Stomach (tissue), 9 donors: ENCODE measurements around the gene C5. TPM values are rescaled to one million over a fixed set of nuclear protein-coding genes. Genes with fewer than 3 reads are reported as not detected.

Experiments
- DNase-seq, 2 donors: peaks; one replicate each; pipeline versions ENCODE4 v3.0.0 to v3.0.0-alpha.2; 2013 to 2019
- H3K27ac ChIP-seq, 5 donors: fragments of 200-600 bp in 4 of 5; sonication (generic) in 4 of 5; one replicate each; pipeline ENCODE4 v1.5.1; 2013 to 2019; ENCODE audit warnings: mild to moderate bottlenecking in 1 of 5, moderate library complexity in 1 of 5
- H3K27me3 ChIP-seq, 3 donors: fragments of 200-600 bp; sonication (generic); one replicate each; pipeline ENCODE4 v1.5.1; 2017 to 2019; ENCODE audit warnings: mixed run types in 1 of 3
- H3K36me3 ChIP-seq, 4 donors: fragments of 200-600 bp; sonication (generic); 1 replicate in 3 of 4; 2 replicates in 1 of 4; pipeline ENCODE4 v1.5.1; 2016 to 2019
- H3K4me1 ChIP-seq, 4 donors: fragments of 200-600 bp; sonication (generic); one replicate each; pipeline ENCODE4 v1.5.1; 2016 to 2019
- H3K4me3 ChIP-seq, 4 donors: fragments of 200-600 bp; sonication (generic) in 3 of 4; one replicate each; pipeline ENCODE4 v1.5.1; 2016 to 2019; ENCODE audit warnings: mild to moderate bottlenecking in 1 of 4
- H3K9me3 ChIP-seq, 4 donors: fragments of 200-600 bp; sonication (generic); one replicate each; pipeline ENCODE4 v1.5.1; 2016 to 2019
- CTCF ChIP-seq, 7 experiments: fragments of 450-650 bp in 4 of 7; fragments of 200-600 bp in 3 of 7; sonication (generic) in 3 of 7; IDR thresholded peaks; one replicate each; pipeline ENCODE4 v1.5.1; 2016 to 2019; ENCODE audit warnings: antibody characterized with exemption in 7 of 7, control low read depth in 2 of 7, mild to moderate bottlenecking in 1 of 7
- EP300 ChIP-seq: sonication (generic); formaldehyde crosslinking; IDR thresholded peaks from one replicate; pipeline ENCODE4 v1.6.1; 2017; ENCODE audit warnings: antibody characterized with exemption
- POLR2A ChIP-seq, 4 donors: fragments of 450-650 bp; IDR thresholded peaks; one replicate each; pipeline ENCODE4 v1.6.1; 2016; ENCODE audit warnings: antibody characterized with exemption in 4 of 4, control low read depth in 2 of 4, mild to moderate bottlenecking in 1 of 4, moderate library complexity in 1 of 4
- POLR2AphosphoS5 ChIP-seq, 3 donors: sonication (generic); formaldehyde crosslinking; IDR thresholded peaks; one replicate each; pipeline ENCODE4 v1.6.1; 2016; ENCODE audit warnings: antibody characterized with exemption in 3 of 3
- WGBS, 5 donors: extraction: QIAGEN DNeasy Blood & Tissue Kit in 3 of 5; methylation state at CpG; one replicate each; pipeline versions ENCODE4 v1.1.5 to v1.1.7; 2013 to 2018; 5-methylcytosine and 5-hydroxymethylcytosine counted together
- intact Hi-C: fragments of 100-400 bp; cut with DNase I; formaldehyde crosslinking; loops from one replicate; pipeline ENCODE4 v1.15.1; 2023; ENCODE audit warnings: low total_unique reads
- polyA plus RNA-seq, 3 donors: library from polyadenylated mRNA; stranded (reverse); fragments of 200-250 nt; gene quantifications; one replicate each; pipeline ENCODE4 v1.2.3, GENCODE V29; 2013
- total RNA-seq, 5 donors: library from RNA; depleted of rRNA; stranded (reverse); fragments of >200 nt; gene quantifications; one replicate each; pipeline versions ENCODE4 v1.1.0 to v1.2.3, GENCODE V29; 2014 to 2016
- donor health status: healthy with polysubstance abuse.
- donor health status: Bipolar disorder and iron deficiency.
- donor health status: healthy.

Gene C5
- total and polyA plus RNA-seq, 8 donors = 4.0 to 13.4 (median 6.2) TPM

DNA sequence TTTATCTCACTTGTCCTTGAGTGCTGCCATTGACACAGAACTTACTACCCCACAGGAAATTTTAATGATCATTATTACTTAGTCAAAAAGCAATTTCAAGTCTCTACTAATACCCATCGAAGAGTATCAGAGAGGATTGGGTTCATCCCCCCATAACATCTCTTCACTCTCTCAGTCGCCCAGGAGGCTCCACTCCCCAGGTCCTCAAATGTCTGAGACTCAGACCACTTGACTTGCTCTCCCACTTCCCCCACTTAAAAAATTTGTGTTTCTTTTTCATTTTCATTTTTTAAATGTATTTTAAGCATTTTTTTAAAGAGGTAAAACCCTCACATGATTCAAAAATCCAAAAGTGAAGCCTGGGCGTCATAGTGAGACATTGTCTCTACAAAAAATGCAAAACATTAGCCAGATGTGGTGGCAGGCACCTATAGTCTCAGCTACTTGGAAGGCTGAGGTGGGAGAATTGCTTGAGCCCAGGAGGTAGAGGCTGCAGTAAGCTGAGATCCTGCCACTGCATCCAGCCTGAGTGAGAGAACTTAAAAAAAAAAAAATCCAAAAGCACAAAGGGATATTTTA, 66.7 kb downstream of the C5 start:
- WGBS, 5 donors = 83 to 93% (median 91%) methylated on average over 3 of the region's 3 CpGs
- TF ChIP-seq CTCF (IDR thresholded peaks at IDR 0.05) (no peak), POLR2AphosphoS5 (IDR thresholded peaks at IDR 0.05) (no peak), EP300 (no peak), POLR2A (IDR thresholded peaks at IDR 0.05) (no peak)
- intact Hi-C loops = no loop called here
- H3K9me3 ChIP-seq = no peaks in the 10 kb centered on the region
- H3K36me3 ChIP-seq = peaks cover 4 to 25% (median 7%) of the 10 kb centered on the region in 4 donors
- H3K4me1 ChIP-seq = peaks cover 0 to 7% (median 0%) of the 10 kb centered on the region in 4 donors
- no peak overlapping the region for H3K4me3 ChIP-seq
- no peak for DNase-seq
- H3K27ac ChIP-seq = no peak overlapping the region
- no peaks in the 10 kb centered on the region for H3K27me3 ChIP-seq

DNA sequence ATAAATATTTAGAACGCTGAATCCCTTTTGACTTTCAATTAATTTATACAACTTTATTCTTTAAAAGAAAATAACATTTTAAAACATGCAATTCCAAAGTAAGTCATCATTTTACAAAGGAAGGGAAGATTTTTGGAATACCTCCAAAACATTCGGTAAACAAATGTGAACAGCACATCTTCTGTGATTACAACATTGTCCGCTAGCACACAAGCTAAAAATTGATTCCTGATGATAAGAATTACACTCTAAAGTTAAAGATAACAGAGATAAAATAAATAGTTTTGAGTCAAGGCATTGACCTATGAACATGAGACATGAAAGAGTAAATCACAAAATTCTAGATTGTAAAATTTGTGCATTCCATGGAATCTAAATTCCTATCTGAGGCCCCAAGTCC, 67.2 kb downstream of the C5 start:
- Histone ChIP-seq H3K27ac (no peak overlapping the region), H3K36me3 (peaks cover 4 to 21% (median 6%) of the 10 kb centered on the region in 4 donors), H3K27me3 (no peaks in the 10 kb centered on the region), H3K4me3 (no peak overlapping the region), H3K9me3 (no peaks in the 10 kb centered on the region), H3K4me1 (peaks cover 0 to 7% (median 0%) of the 10 kb centered on the region in 4 donors)
- TF ChIP-seq POLR2A (IDR thresholded peaks at IDR 0.05) = no peak
- no peak for TF ChIP-seq CTCF (IDR thresholded peaks at IDR 0.05)
- no peak for TF ChIP-seq EP300
- TF ChIP-seq POLR2AphosphoS5 (IDR thresholded peaks at IDR 0.05) = no peak
- intact Hi-C loops = no loop called here
- DNase-seq = no peak
- WGBS, 5 donors = 56 to 64% (median 58%) methylated on average over 3 of the region's 3 CpGs

DNA sequence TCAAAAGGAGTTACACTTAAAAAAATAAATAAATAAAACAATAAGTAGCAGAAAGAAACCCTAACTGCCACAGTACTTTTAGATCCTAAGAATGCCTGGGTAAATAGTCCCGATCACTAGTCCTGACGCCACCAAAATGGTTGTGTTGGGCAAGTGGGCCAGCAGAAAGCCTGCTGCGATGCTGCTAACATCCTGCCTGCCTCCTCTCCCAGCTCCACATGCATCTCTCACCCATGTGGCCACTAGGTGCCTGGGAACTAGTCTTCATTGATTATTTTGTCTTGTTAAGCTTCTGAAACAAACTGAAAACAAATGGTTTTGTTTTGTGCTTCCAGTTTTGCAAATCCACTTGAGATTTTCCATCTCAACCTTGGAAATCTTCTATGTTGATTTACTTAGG, 69.1 kb downstream of the C5 start:
- no peaks in the 10 kb centered on the region for H3K9me3 ChIP-seq
- no peak overlapping the region for H3K4me3 ChIP-seq
- peaks cover 0 to 5% (median 0%) of the 10 kb centered on the region in 4 donors for H3K4me1 ChIP-seq
- no peak for DNase-seq
- H3K36me3 ChIP-seq = peaks cover 4 to 28% (median 11%) of the 10 kb centered on the region in 4 donors
- WGBS, 5 donors = 86 to 98% (median 95%) methylated on average over 3 of the region's 3 CpGs
- no peak overlapping the region for H3K27ac ChIP-seq
- no peaks in the 10 kb centered on the region for H3K27me3 ChIP-seq
- TF ChIP-seq POLR2AphosphoS5 (IDR thresholded peaks at IDR 0.05) (no peak), POLR2A (IDR thresholded peaks at IDR 0.05) (no peak), CTCF (IDR thresholded peaks at IDR 0.05) (no peak), EP300 (no peak)
- intact Hi-C loops = no loop called here

DNA sequence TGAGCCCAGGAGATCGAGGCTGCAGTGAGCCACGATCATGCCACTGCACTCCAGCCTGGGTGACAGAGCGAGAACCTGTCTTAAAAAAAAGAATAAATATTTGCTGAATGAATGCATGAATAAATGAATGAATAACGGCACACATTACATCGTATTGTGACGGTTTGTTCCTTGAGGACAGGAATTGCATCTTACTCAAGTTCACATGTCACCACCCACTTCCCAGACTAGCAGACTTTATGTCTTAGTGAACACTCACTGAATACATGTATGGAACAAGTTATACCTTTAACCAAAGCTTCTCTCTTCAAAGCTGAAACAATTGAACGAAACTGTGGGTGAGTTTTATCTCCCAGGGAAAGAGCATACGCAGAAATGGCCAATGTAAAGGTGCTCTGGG, 70.3 kb downstream of the C5 start:
- Histone ChIP-seq H3K9me3 (no peaks in the 10 kb centered on the region), H3K4me1 (no peaks in the 10 kb centered on the region), H3K27me3 (no peaks in the 10 kb centered on the region), H3K27ac (no peak overlapping the region), H3K36me3 (peaks cover 4 to 28% (median 11%) of the 10 kb centered on the region in 4 donors), H3K4me3 (no peak overlapping the region)
- TF ChIP-seq CTCF (IDR thresholded peaks at IDR 0.05) (no peak), EP300 (no peak), POLR2AphosphoS5 (IDR thresholded peaks at IDR 0.05) (no peak), POLR2A (IDR thresholded peaks at IDR 0.05) (no peak)
- no peak for DNase-seq
- WGBS, 5 donors = 88 to 90% (median 89%) methylated on average over 8 of the region's 8 CpGs
- intact Hi-C loops = no loop called here
